Measurements from ENCODE around the gene TTC28. TPM values are rescaled to one million over a fixed set of nuclear protein-coding genes. Genes with fewer than 3 reads are reported as not detected.

TTC28 gene
- total RNA-seq, 1 experiment from 2014 or later, result 0.12 TPM

GRCh38 chr22:28030473-28030872 lies 649.2 kb downstream of the TTC28 start:
- H3K9me3 ChIP-seq (ENCODE audit: control insufficient read depth in 1 of 2, insufficient read depth in 1 of 2, low read depth in 1 of 2, low read length in 2 of 2), result no peaks in the 10 kb centered on the region
- no peaks in the 10 kb centered on the region for H4K20me1 ChIP-seq (ENCODE audit: insufficient read depth)
- H3K9me2 ChIP-seq (ENCODE audit: insufficient read depth), result no peaks in the 10 kb centered on the region
- H3K27me3 ChIP-seq (ENCODE audit: insufficient read depth, low read length), result peaks cover 8% of the 10 kb centered on the region; the same call in 1 of the 2 replicates
- no peak overlapping the region for H3K4me2 ChIP-seq (ENCODE audit: low read length)
- intact Hi-C loops (cut with micrococcal nuclease), result no loop called here
- DNase-seq (ENCODE audit: low read depth, low spot score) (no peak), ATAC-seq (no peak)
- TF ChIP-seq SIN3A (IDR thresholded peaks at IDR 0.05; ENCODE audit: low read depth) (no peak), SRF (IDR thresholded peaks at IDR 0.05; ENCODE audit: low read depth) (no peak), CEBPB (IDR thresholded peaks at IDR 0.05; ENCODE audit: low read depth) (no peak), ATF3 (IDR thresholded peaks at IDR 0.05) (no peak), POLR2A (IDR thresholded peaks at IDR 0.05; ENCODE audit: borderline replicate concordance, extremely low read depth, insufficient read depth, insufficient read length) (no peak), REST (IDR thresholded peaks at IDR 0.05; ENCODE audit: low read depth) (no peak), EZH2phosphoT487 (IDR thresholded peaks at IDR 0.05; ENCODE audit: borderline replicate concordance) (no peak), ZNF274 (IDR thresholded peaks at IDR 0.05; ENCODE audit: low read depth, low read length) (no peak), ZFX (IDR thresholded peaks at IDR 0.05) (no peak), FOSL1 (IDR thresholded peaks at IDR 0.05; ENCODE audit: low read depth) (no peak), MAX (IDR thresholded peaks at IDR 0.05) (no peak), CBX3 (IDR thresholded peaks at IDR 0.05; ENCODE audit: low read depth) (no peak), POLR2AphosphoS5 (IDR thresholded peaks at IDR 0.05; ENCODE audit: low read depth, low read length) (no peak), RAD21 (IDR thresholded peaks at IDR 0.05; ENCODE audit: low read depth) (no peak), TCF7L2 (IDR thresholded peaks at IDR 0.05; ENCODE audit: borderline replicate concordance, extremely low read depth, insufficient read depth, insufficient read length) (no peak)
- ChIA-PET CTCF (no interaction called here), RAD21 (ENCODE audit: low non-redundant PET in 1 of 2, low total read pairs in 2 of 2, uncharacterized antibody in 2 of 2, unreplicated experiment in 2 of 2) (no interaction called here), POLR2A (no interaction called here)
- no TSS peak for BruUV-seq (replicated peaks)
- H3K27ac ChIP-seq (ENCODE audit: low read depth, low read length), result no peak overlapping the region
- H3K9ac ChIP-seq (ENCODE audit: low read length), result no peak overlapping the region
- H3K79me2 ChIP-seq (ENCODE audit: insufficient read depth, low read length), result no peaks in the 10 kb centered on the region
- H3K4me3 ChIP-seq (replicated peaks in 1 of 2; ENCODE audit: low read depth in 1 of 2, low read length in 2 of 2), result no peak overlapping the region
- no peak overlapping the region for H2AFZ ChIP-seq (ENCODE audit: low read depth, low read length, poor library complexity, severe bottlenecking)
- no peaks in the 10 kb centered on the region for H3K36me3 ChIP-seq (ENCODE audit: control insufficient read depth in 1 of 2, insufficient read depth in 2 of 2, low read length in 2 of 2)
- H3K4me1 ChIP-seq (ENCODE audit: control insufficient read depth in 1 of 2, insufficient read depth in 2 of 2, low read length in 2 of 2), result no peaks in the 10 kb centered on the region
